Activated T-cell treated with anti-CD3 and anti-CD28 coated beads, Interleukin-2, amount 50 U/mL, for 4 hours (primary cell): ENCODE measurements around the gene TBATA. TPM values are rescaled to one million over a fixed set of nuclear protein-coding genes. Genes with fewer than 3 reads are reported as not detected.

ENCODE experiments used
- ATAC-seq, 2 donors: fragments of 200-7000 bp; cut with Tn5 transposase; one replicate each; pipeline ENCODE4 v1.10.0; 2021
- DNase-seq: peaks from one replicate; pipeline ENCODE4 v3.0.0-alpha.2; 2020
- H3K27me3 Mint-ChIP-seq: one replicate; pipeline ENCODE4 v1.8.0; 2021; ENCODE audit warnings: low read depth, mixed read lengths
- H3K36me3 Mint-ChIP-seq: one replicate; pipeline ENCODE4 v1.8.0; 2022; ENCODE audit warnings: mixed read lengths; ENCODE audit not compliant: insufficient read depth
- H3K4me1 Mint-ChIP-seq: one replicate; pipeline ENCODE4 v1.8.0; 2021; ENCODE audit warnings: low read depth, mixed read lengths
- H3K4me3 Mint-ChIP-seq: one replicate; pipeline ENCODE4 v1.8.0; 2021; ENCODE audit warnings: mild to moderate bottlenecking, moderate library complexity, mixed read lengths
- H3K9me3 Mint-ChIP-seq: one replicate; pipeline ENCODE4 v1.8.0; 2021; ENCODE audit warnings: mixed read lengths
- total RNA-seq, 3 donors: library from RNA; stranded (reverse); gene quantifications; one replicate each; pipeline ENCODE4 v1.2.1, GENCODE V29; 2021

The TBATA gene
- total RNA-seq, 3 donors from 2014 or later, result not detected

- peaks cover 26% of the 10 kb centered on the region for H3K27me3 Mint-ChIP-seq
- no peak overlapping the region for H3K4me3 Mint-ChIP-seq
- ATAC-seq, result no peak
- peaks cover 6% of the 10 kb centered on the region for H3K9me3 Mint-ChIP-seq
- no peak for DNase-seq
- H3K4me1 Mint-ChIP-seq, result no peaks in the 10 kb centered on the region
- no peaks in the 10 kb centered on the region for H3K36me3 Mint-ChIP-seq
These were observed 12.7 kb upstream of the TBATA start for GRCh38 chr10:70797840-70798239.

GRCh38 chr10:70795613-70796012 is 10.4 kb upstream of the TBATA start:
- no peak for ATAC-seq
- H3K9me3 Mint-ChIP-seq, result peaks cover 6% of the 10 kb centered on the region
- peaks cover 2% of the 10 kb centered on the region for H3K4me1 Mint-ChIP-seq
- no peak overlapping the region for H3K4me3 Mint-ChIP-seq
- no peak for DNase-seq
- H3K36me3 Mint-ChIP-seq, result no peaks in the 10 kb centered on the region
- peaks cover 20% of the 10 kb centered on the region for H3K27me3 Mint-ChIP-seq

GRCh38 chr10:70791386-70792039 is 6.3 kb upstream of the TBATA start:
- peaks cover 9% of the 10 kb centered on the region for H3K27me3 Mint-ChIP-seq

GRCh38 chr10:70786799-70787415 is 1.7 kb upstream of the TBATA start:
- Mint-ChIP-seq H3K4me1 (peaks cover 10% of the 10 kb centered on the region), H3K4me3 (no peak overlapping the region), H3K36me3 (no peaks in the 10 kb centered on the region), H3K27me3 (peaks cover 6% of the 10 kb centered on the region), H3K9me3 (no peaks in the 10 kb centered on the region)
- DNase-seq (no peak), ATAC-seq (peak; percentile 40 to 70)

More at GRCh38 chr10:70791386-70792039, 6.3 kb upstream of the TBATA start:
- Mint-ChIP-seq H3K36me3 (no peaks in the 10 kb centered on the region), H3K4me3 (no peak overlapping the region), H3K4me1 (peaks cover 10% of the 10 kb centered on the region), H3K9me3 (peaks cover 2% of the 10 kb centered on the region)
- ATAC-seq (no peak), DNase-seq (no peak)

- H3K4me3 Mint-ChIP-seq, result no peak overlapping the region
- peaks cover 5% of the 10 kb centered on the region for H3K4me1 Mint-ChIP-seq
- ATAC-seq (no peak), DNase-seq (no peak)
- no peaks in the 10 kb centered on the region for H3K36me3 Mint-ChIP-seq
- H3K27me3 Mint-ChIP-seq, result peaks cover 6% of the 10 kb centered on the region
- H3K9me3 Mint-ChIP-seq, result no peaks in the 10 kb centered on the region
These were observed 706 bp downstream of the TBATA start for GRCh38 chr10:70784471-70784870.

GRCh38 chr10:70784016-70784415 is 1.2 kb downstream of the TBATA start:
- Mint-ChIP-seq H3K36me3 (no peaks in the 10 kb centered on the region), H3K9me3 (no peaks in the 10 kb centered on the region), H3K4me3 (no peak overlapping the region), H3K27me3 (peaks cover 6% of the 10 kb centered on the region), H3K4me1 (peaks cover 5% of the 10 kb centered on the region)
- DNase-seq, result no peak
- no peak for ATAC-seq

GRCh38 chr10:70782746-70783680 is 2.2 kb downstream of the TBATA start:
- H3K9me3 Mint-ChIP-seq, result no peaks in the 10 kb centered on the region
- H3K4me1 Mint-ChIP-seq, result peaks cover 5% of the 10 kb centered on the region
- H3K27me3 Mint-ChIP-seq, result peaks cover 2% of the 10 kb centered on the region
- no peak for DNase-seq
- no peak overlapping the region for H3K4me3 Mint-ChIP-seq
- H3K36me3 Mint-ChIP-seq, result no peaks in the 10 kb centered on the region
- ATAC-seq, result no peak

- H3K4me3 Mint-ChIP-seq, result no peak overlapping the region
- peaks cover 2% of the 10 kb centered on the region for H3K27me3 Mint-ChIP-seq
- H3K36me3 Mint-ChIP-seq, result no peaks in the 10 kb centered on the region
- peaks cover 5% of the 10 kb centered on the region for H3K4me1 Mint-ChIP-seq
- H3K9me3 Mint-ChIP-seq, result no peaks in the 10 kb centered on the region
- no peak for ATAC-seq
- DNase-seq, result no peak
These were observed 3.0 kb downstream of the TBATA start for GRCh38 chr10:70782086-70782745.

- DNase-seq (no peak), ATAC-seq (no peak)
- H3K9me3 Mint-ChIP-seq, result no peaks in the 10 kb centered on the region
- peaks cover 2% of the 10 kb centered on the region for H3K27me3 Mint-ChIP-seq
- H3K4me3 Mint-ChIP-seq, result no peak overlapping the region
- H3K36me3 Mint-ChIP-seq, result no peaks in the 10 kb centered on the region
- H3K4me1 Mint-ChIP-seq, result no peaks in the 10 kb centered on the region
These were observed 3.6 kb downstream of the TBATA start for GRCh38 chr10:70781461-70782051.

GRCh38 chr10:70780772-70781171 is 4.4 kb downstream of the TBATA start:
- Mint-ChIP-seq H3K9me3 (no peaks in the 10 kb centered on the region), H3K4me1 (no peaks in the 10 kb centered on the region), H3K36me3 (no peaks in the 10 kb centered on the region), H3K4me3 (no peak overlapping the region), H3K27me3 (peaks cover 2% of the 10 kb centered on the region)
- DNase-seq (no peak), ATAC-seq (no peak)

GRCh38 chr10:70780370-70780760 is 4.8 kb downstream of the TBATA start:
- DNase-seq (no peak), ATAC-seq (no peak)
- H3K27me3 Mint-ChIP-seq, result peaks cover 2% of the 10 kb centered on the region
- no peak overlapping the region for H3K4me3 Mint-ChIP-seq
- no peaks in the 10 kb centered on the region for H3K4me1 Mint-ChIP-seq
- no peaks in the 10 kb centered on the region for H3K36me3 Mint-ChIP-seq
- H3K9me3 Mint-ChIP-seq, result no peaks in the 10 kb centered on the region

- Mint-ChIP-seq H3K9me3 (no peaks in the 10 kb centered on the region), H3K27me3 (peaks cover 3% of the 10 kb centered on the region), H3K4me3 (no peak overlapping the region), H3K36me3 (no peaks in the 10 kb centered on the region), H3K4me1 (no peaks in the 10 kb centered on the region)
- ATAC-seq (no peak), DNase-seq (no peak)
These were observed 5.4 kb downstream of the TBATA start for GRCh38 chr10:70779511-70780369.

- Mint-ChIP-seq H3K9me3 (no peaks in the 10 kb centered on the region), H3K36me3 (no peaks in the 10 kb centered on the region), H3K4me3 (no peak overlapping the region), H3K4me1 (no peaks in the 10 kb centered on the region), H3K27me3 (peaks cover 4% of the 10 kb centered on the region)
- DNase-seq, result no peak
- no peak for ATAC-seq
These were observed 6.1 kb downstream of the TBATA start for GRCh38 chr10:70779088-70779487.
